Trophoblast cell (in vitro differentiated cells and primary cell): ENCODE measurements around the gene OGFOD3.

Experiments used
- DNase-seq, 2 donors: peaks; one replicate each; pipeline ENCODE4 v3.0.0-alpha.2; 2016
- H2AFZ ChIP-seq: 2 replicates; pipeline ENCODE4 v1.6.1; 2013; ENCODE audit warnings: low read length, moderate library complexity, mild to moderate bottlenecking; ENCODE audit not compliant: insufficient read depth, poor library complexity
- H2AK5ac ChIP-seq: 2 replicates; pipeline ENCODE4 v1.6.1; 2013; ENCODE audit warnings: mild to moderate bottlenecking, low read length
- H2BK120ac ChIP-seq: 2 replicates; pipeline ENCODE4 v1.6.1; 2013; ENCODE audit warnings: low read length, mild to moderate bottlenecking, moderate library complexity; ENCODE audit not compliant: insufficient read depth, poor library complexity
- H2BK12ac ChIP-seq: 2 replicates; pipeline ENCODE4 v1.6.1; 2013; ENCODE audit warnings: mild to moderate bottlenecking, low read length, moderate library complexity
- H2BK5ac ChIP-seq: 2 replicates; pipeline ENCODE4 v1.6.1; 2013; ENCODE audit warnings: low read length, low read depth, moderate library complexity, mild to moderate bottlenecking; ENCODE audit not compliant: poor library complexity
- H3K14ac ChIP-seq: 2 replicates; pipeline ENCODE4 v1.6.1; 2013; ENCODE audit warnings: mild to moderate bottlenecking, low read length
- H3K18ac ChIP-seq: 2 replicates; pipeline ENCODE4 v1.6.1; 2013; ENCODE audit warnings: mild to moderate bottlenecking, low read length
- H3K23ac ChIP-seq: 2 replicates; pipeline ENCODE4 v1.6.1; 2013; ENCODE audit warnings: low read length
- H3K27ac ChIP-seq: 2 replicates; pipeline ENCODE4 v1.5.1; 2013; ENCODE audit warnings: low read depth, mild to moderate bottlenecking, inconsistent platforms, low read length, moderate library complexity
- H3K27me3 ChIP-seq: 2 replicates; pipeline ENCODE4 v1.6.1; 2013; ENCODE audit warnings: inconsistent platforms, mild to moderate bottlenecking, low read length, moderate library complexity; ENCODE audit not compliant: insufficient read depth
- H3K36me3 ChIP-seq, 2 experiments: 1 replicate in 1 of 2; 2 replicates in 1 of 2; pipeline ENCODE4 v1.6.1; 2013; ENCODE audit warnings: low read length in 2 of 2, mild to moderate bottlenecking in 2 of 2, moderate library complexity in 1 of 2; ENCODE audit not compliant: insufficient read depth in 2 of 2, control insufficient read depth in 1 of 2
- H3K4ac ChIP-seq: 2 replicates; pipeline ENCODE4 v1.6.1; 2013; ENCODE audit warnings: low read depth, mild to moderate bottlenecking, low read length, moderate library complexity
- H3K4me1 ChIP-seq, 2 experiments: 1 replicate in 1 of 2; 2 replicates in 1 of 2; pipeline ENCODE4 v1.6.1; 2013; ENCODE audit warnings: low read length in 2 of 2, mild to moderate bottlenecking in 2 of 2, moderate library complexity in 1 of 2; ENCODE audit not compliant: insufficient read depth in 2 of 2, control insufficient read depth in 1 of 2
- H3K4me2 ChIP-seq: 2 replicates; pipeline ENCODE4 v1.6.1; 2013; ENCODE audit warnings: inconsistent platforms, mild to moderate bottlenecking, low read length, moderate library complexity
- H3K4me3 ChIP-seq: 2 replicates; pipeline ENCODE4 v1.5.1; 2013; ENCODE audit warnings: mild to moderate bottlenecking, low read depth, low read length, inconsistent platforms
- H3K79me1 ChIP-seq: one replicate; pipeline ENCODE4 v1.6.1; 2013; ENCODE audit warnings: low read length
- H3K79me2 ChIP-seq: 2 replicates; pipeline ENCODE4 v1.6.1; 2013; ENCODE audit warnings: low read length, mild to moderate bottlenecking; ENCODE audit not compliant: control insufficient read depth, insufficient read depth, poor library complexity
- H3K9ac ChIP-seq: 2 replicates; pipeline ENCODE4 v1.6.1; 2013; ENCODE audit warnings: mild to moderate bottlenecking, low read length
- H3K9me3 ChIP-seq: 2 replicates; pipeline ENCODE4 v1.6.1; 2013; ENCODE audit warnings: low read depth, mild to moderate bottlenecking, control low read depth, inconsistent platforms, low read length; ENCODE audit not compliant: insufficient read depth
- H4K12ac ChIP-seq: 2 replicates; pipeline ENCODE4 v1.6.1; 2013; ENCODE audit warnings: low read depth, mild to moderate bottlenecking, low read length, moderate library complexity
- H4K8ac ChIP-seq: 2 replicates; pipeline ENCODE4 v1.6.1; 2013; ENCODE audit warnings: low read depth, mild to moderate bottlenecking, low read length, moderate library complexity
- H4K91ac ChIP-seq: one replicate; pipeline ENCODE4 v1.6.1; 2013; ENCODE audit warnings: low read depth, mild to moderate bottlenecking, low read length, moderate library complexity
- WGBS: extraction: QIAGEN DNeasy Blood & Tissue Kit; methylation state at CpG from one replicate; pipeline ENCODE4 v1.1.7; 2013; ENCODE audit warnings: missing lambda C conversion rate; ENCODE audit not compliant: insufficient read length, insufficient coverage; ENCODE audit errors: extremely low coverage; 5-methylcytosine and 5-hydroxymethylcytosine counted together

OGFOD3 gene

DNA sequence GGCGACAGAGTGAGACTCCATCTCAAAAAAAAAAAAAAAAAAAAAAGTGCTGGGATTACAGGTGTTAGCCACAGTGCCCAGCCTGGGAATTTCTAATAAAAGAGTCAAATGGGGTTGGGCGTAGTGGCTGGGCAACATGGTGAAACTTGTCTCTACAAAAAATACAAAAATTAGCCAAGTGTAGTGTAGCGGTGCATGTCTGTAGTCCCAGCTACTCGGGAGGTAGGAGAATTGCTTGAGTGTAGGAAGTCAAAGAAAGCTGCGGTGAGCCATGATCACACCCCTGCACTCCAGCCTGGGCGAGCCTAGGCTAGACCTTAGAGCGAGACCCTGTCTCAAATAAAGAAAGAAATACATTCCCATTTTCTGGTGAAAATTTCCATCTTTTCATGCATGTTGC, 49.2 kb downstream of the OGFOD3 start:
- Histone ChIP-seq H3K4me2 (no peak overlapping the region), H3K4me3 (no peak overlapping the region), H3K23ac (no peak overlapping the region), H2BK12ac (no peak overlapping the region), H3K18ac (no peak overlapping the region), H2AFZ (no peak overlapping the region), H3K27ac (no peak overlapping the region), H3K9ac (no peak overlapping the region), H4K91ac (no peak overlapping the region), H3K9me3 (peaks cover 19% of the 10 kb centered on the region), H3K79me2 (no peaks in the 10 kb centered on the region), H4K8ac (no peak overlapping the region), H2AK5ac (no peak overlapping the region), H3K4me1 (peaks cover 2 to 3% of the 10 kb centered on the region in 2 experiments), H3K14ac (no peak overlapping the region), H3K79me1 (no peaks in the 10 kb centered on the region), H3K36me3 (no peaks in the 10 kb centered on the region), H4K12ac (no peak overlapping the region), H2BK120ac (no peak overlapping the region), H3K27me3 (peaks cover 25% of the 10 kb centered on the region), H3K4ac (no peak overlapping the region), H2BK5ac (no peak overlapping the region)
- WGBS = no CpG with 5 or more reads among the region's 7 CpGs
- DNase-seq = no peak

DNA sequence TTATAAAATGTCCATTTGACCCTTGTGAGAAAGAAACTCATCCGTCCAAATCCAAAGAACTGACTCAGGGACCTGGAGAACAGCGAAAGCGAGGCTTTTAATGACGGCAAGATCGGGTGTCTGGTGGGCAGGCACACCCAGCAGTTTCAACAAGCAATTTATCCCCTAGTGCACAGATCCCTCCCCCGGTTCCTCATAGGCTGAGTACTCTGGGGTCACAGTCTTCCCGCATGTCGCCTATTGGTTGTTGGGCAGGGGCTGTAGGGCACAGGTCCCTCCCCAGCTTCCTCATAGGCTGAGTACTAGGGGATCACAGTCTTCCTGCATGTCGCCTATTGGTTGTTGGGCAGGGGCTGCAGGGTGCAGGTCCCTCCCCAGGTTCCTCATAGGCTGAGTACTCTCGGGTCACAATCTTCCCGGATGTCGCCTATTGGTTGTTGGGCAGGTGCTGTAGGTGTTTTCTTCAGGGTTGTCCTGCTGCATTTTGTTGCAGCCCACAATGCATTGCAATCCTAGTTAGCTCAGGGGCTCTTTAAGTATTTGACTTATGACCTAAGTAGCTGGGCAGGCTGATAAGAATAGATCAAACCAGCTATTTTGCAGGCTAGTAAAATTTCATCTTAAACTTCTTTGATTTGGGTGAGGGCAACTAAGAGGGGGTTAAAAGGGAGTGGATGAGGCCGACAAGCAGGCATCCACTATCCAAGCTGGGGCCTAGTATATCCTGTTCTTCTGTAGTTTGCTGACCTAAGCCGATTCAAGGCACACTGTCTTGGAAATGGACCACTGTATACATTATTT, 50.5 kb downstream of the OGFOD3 start:
- Histone ChIP-seq H4K8ac (no peak overlapping the region), H2BK12ac (no peak overlapping the region), H3K36me3 (no peaks in the 10 kb centered on the region), H3K27me3 (peaks cover 25% of the 10 kb centered on the region), H3K4me2 (no peak overlapping the region), H3K4me1 (peaks cover 2 to 3% of the 10 kb centered on the region in 2 experiments), H3K79me2 (no peaks in the 10 kb centered on the region), H3K4ac (no peak overlapping the region), H3K23ac (no peak overlapping the region), H2BK5ac (no peak overlapping the region), H3K9ac (no peak overlapping the region), H3K14ac (no peak overlapping the region), H3K79me1 (no peaks in the 10 kb centered on the region), H3K18ac (no peak overlapping the region), H2BK120ac (no peak overlapping the region), H4K91ac (no peak overlapping the region), H2AK5ac (no peak overlapping the region), H3K27ac (no peak overlapping the region), H3K9me3 (peaks cover 18% of the 10 kb centered on the region), H2AFZ (no peak overlapping the region), H3K4me3 (no peak overlapping the region), H4K12ac (no peak overlapping the region)
- WGBS = no CpG with 5 or more reads among the region's 14 CpGs
- no peak for DNase-seq

DNA sequence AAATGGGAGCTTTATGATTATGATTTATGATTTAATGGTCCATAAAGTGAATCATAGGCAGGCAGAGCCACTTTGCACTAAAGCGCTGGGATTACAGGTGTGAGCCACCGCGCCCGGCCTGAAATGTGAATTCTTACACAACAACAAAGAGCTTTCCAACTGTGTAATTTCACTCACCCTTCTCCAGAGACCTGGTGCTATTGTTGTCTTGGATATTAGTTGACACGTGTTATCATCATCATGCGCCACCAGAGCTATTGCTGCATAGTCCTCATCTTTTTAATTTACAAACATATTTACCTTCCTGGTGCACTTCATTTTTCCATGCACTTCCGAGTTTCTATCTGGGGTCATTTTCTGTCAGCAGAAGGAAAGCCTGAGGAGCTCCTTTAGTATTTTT, 51.6 kb downstream of the OGFOD3 start:
- no peak for DNase-seq
- H2BK120ac ChIP-seq = no peak overlapping the region
- H2BK12ac ChIP-seq = no peak overlapping the region
- no peak overlapping the region for H3K18ac ChIP-seq
- H4K8ac ChIP-seq = no peak overlapping the region
- no CpG with 5 or more reads among the region's 7 CpGs for WGBS
- no peaks in the 10 kb centered on the region for H3K79me2 ChIP-seq
- H3K36me3 ChIP-seq = no peaks in the 10 kb centered on the region
- no peak overlapping the region for H4K12ac ChIP-seq
- no peak overlapping the region for H3K9ac ChIP-seq
- peaks cover 10% of the 10 kb centered on the region for H3K9me3 ChIP-seq
- H2BK5ac ChIP-seq = no peak overlapping the region
- no peak overlapping the region for H3K4ac ChIP-seq
- H3K4me2 ChIP-seq = no peak overlapping the region
- H3K4me1 ChIP-seq = peaks cover 2 to 3% of the 10 kb centered on the region in 2 experiments
- H3K27ac ChIP-seq = no peak overlapping the region
- peaks cover 15% of the 10 kb centered on the region for H3K27me3 ChIP-seq
- H4K91ac ChIP-seq = no peak overlapping the region
- H2AK5ac ChIP-seq = no peak overlapping the region
- no peak overlapping the region for H2AFZ ChIP-seq
- no peaks in the 10 kb centered on the region for H3K79me1 ChIP-seq
- no peak overlapping the region for H3K23ac ChIP-seq
- no peak overlapping the region for H3K4me3 ChIP-seq
- no peak overlapping the region for H3K14ac ChIP-seq

DNA sequence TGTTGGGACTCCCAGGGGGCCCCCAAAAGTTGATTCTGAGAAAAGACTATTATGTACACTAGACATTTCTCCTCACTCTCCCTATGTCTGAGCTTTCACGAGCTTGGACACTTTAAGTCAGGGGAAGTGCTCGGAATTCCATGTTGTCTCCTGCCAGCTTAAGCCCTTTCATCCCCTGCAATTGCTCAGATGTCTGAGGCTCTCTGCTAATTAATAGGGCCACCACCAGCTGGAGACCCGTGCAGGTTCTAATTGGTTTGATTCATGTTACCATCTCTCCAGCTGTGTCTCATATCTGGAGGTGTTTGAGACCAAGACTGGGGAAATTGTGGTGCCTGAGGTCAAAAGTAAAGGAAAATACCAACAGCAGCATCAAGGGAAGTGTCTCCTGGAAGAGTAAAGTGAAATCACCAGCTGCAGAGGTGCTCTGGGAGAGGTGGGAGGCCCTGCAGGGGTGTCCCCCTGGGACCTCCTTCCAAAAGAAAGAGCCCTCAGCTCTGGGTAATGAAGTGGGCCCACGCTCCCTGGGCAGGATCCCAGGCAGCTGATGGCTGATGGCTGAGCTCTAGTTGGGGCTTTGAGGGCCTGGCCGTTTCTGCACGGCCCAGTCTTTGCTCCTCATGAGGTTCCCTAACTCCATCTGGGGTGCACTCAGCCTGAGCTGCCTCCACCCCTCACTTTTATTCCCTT, 52.6 kb downstream of the OGFOD3 start:
- no peak overlapping the region for H2BK12ac ChIP-seq
- H3K79me2 ChIP-seq = no peaks in the 10 kb centered on the region
- no peak overlapping the region for H2BK120ac ChIP-seq
- H2AK5ac ChIP-seq = no peak overlapping the region
- peaks cover 5% of the 10 kb centered on the region for H3K9me3 ChIP-seq
- no peaks in the 10 kb centered on the region for H3K79me1 ChIP-seq
- no peak overlapping the region for H3K4me2 ChIP-seq
- no peak overlapping the region for H4K8ac ChIP-seq
- H2AFZ ChIP-seq = no peak overlapping the region
- no peak overlapping the region for H3K14ac ChIP-seq
- H3K27me3 ChIP-seq = peaks cover 6% of the 10 kb centered on the region
- no peak overlapping the region for H4K12ac ChIP-seq
- no peak overlapping the region for H4K91ac ChIP-seq
- H2BK5ac ChIP-seq = no peak overlapping the region
- no peak overlapping the region for H3K18ac ChIP-seq
- WGBS = no CpG with 5 or more reads among the region's 6 CpGs
- no peak for DNase-seq
- no peak overlapping the region for H3K4ac ChIP-seq
- no peak overlapping the region for H3K4me3 ChIP-seq
- no peak overlapping the region for H3K27ac ChIP-seq
- H3K9ac ChIP-seq = no peak overlapping the region
- H3K4me1 ChIP-seq = peaks cover 0 to 2% of the 10 kb centered on the region in 2 experiments
- no peak overlapping the region for H3K23ac ChIP-seq
- no peaks in the 10 kb centered on the region for H3K36me3 ChIP-seq
